GM12878 (cell line): ENCODE results near the gene SHISA9. TPM values are rescaled to one million over a fixed set of nuclear protein-coding genes. Genes with fewer than 3 reads are reported as not detected.

Source experiments
- ATAC-seq: fragments of 200-7000 bp; cut with Tn5 transposase; 3 replicates; pipeline ENCODE4 v1.9.1; 2020; ENCODE audit warnings: mild to moderate bottlenecking, moderate library complexity
- BruUV-seq: library from RNA; stranded (reverse); fragments of 400-500 nt; replicated peaks from 2 replicates; lab custom pipeline; 2021; lab: Mats Ljungman, UMichigan
- CTCF ChIA-PET: fragments of 300-600 bp; sonication (Branson Sonifier 250); formaldehyde crosslinking; extraction: SDS; loops from one replicate; lab custom pipeline; 2021; ENCODE audit warnings: inconsistent platforms; lab: Yijun Ruan, JAX
- POLR2A ChIA-PET: fragments of 350-600 bp; formaldehyde crosslinking; extraction: SDS; loops from one replicate; lab custom pipeline; 2021; ENCODE audit warnings: inconsistent platforms; lab: Charles Lee
- RAD21 ChIA-PET: fragments of 300-600 bp; sonication (Branson Sonifier 250); formaldehyde crosslinking; loops from one replicate; lab custom pipeline; 2023; ENCODE audit warnings: antibody characterized with exemption; ENCODE audit not compliant: unreplicated experiment; lab: Charles Lee
- SMC1A ChIA-PET: fragments of 300-600 bp; sonication (Branson Sonifier 250); formaldehyde crosslinking; loops from one replicate; lab custom pipeline; 2023; ENCODE audit not compliant: unreplicated experiment, uncharacterized antibody; lab: Charles Lee
- DNase-seq: peaks from one replicate; pipeline ENCODE4 v3.0.0-alpha.2; 2011; ENCODE audit warnings: low read depth, low spot score
- FAIRE-seq: peaks from 3 replicates; lab custom pipeline; 2011; peaks lifted over from hg19 to GRCh38; lab: Jason Lieb, UNC
- H2AFZ ChIP-seq: 2 replicates; pipeline ENCODE4 v1.6.0; 2011; ENCODE audit warnings: low read depth, low read length, control low read depth; ENCODE audit not compliant: control insufficient read depth
- H3K27ac ChIP-seq: 2 replicates; pipeline ENCODE4 v1.5.1; 2011; ENCODE audit warnings: control low read depth; ENCODE audit not compliant: control insufficient read depth, insufficient read depth
- H3K27me3 ChIP-seq, 2 experiments: replicated peaks in 1 of 2; 2 replicates each; pipeline versions ENCODE4 v1.6.0 to v1.6.1; 2011; ENCODE audit warnings: low read length in 1 of 2; ENCODE audit not compliant: control insufficient read depth in 2 of 2, insufficient read depth in 2 of 2
- H3K36me3 ChIP-seq, 2 experiments: 2 replicates each; pipeline ENCODE4 v1.5.1; 2011; ENCODE audit warnings: low read length in 1 of 2; ENCODE audit not compliant: control insufficient read depth in 2 of 2, insufficient read depth in 2 of 2
- H3K4me1 ChIP-seq: 2 replicates; pipeline ENCODE4 v1.6.1; 2011; ENCODE audit warnings: mild to moderate bottlenecking, low read length, moderate library complexity, mixed read lengths; ENCODE audit not compliant: control insufficient read depth, insufficient read depth
- H3K4me2 ChIP-seq: 2 replicates; pipeline ENCODE4 v1.6.0; 2011; ENCODE audit warnings: control low read depth; ENCODE audit not compliant: control insufficient read depth, insufficient read depth
- H3K4me3 ChIP-seq: fragments of 200-600 bp; sonication (generic); 2 replicates; pipeline ENCODE4 v1.5.1; 2016
- H3K79me2 ChIP-seq: 2 replicates; pipeline ENCODE4 v1.6.0; 2011; ENCODE audit warnings: low read length; ENCODE audit not compliant: control insufficient read depth, insufficient read depth
- H3K9ac ChIP-seq: 2 replicates; pipeline ENCODE4 v1.8.0; 2011; ENCODE audit warnings: low read length, control low read depth, mixed read lengths; ENCODE audit not compliant: control insufficient read depth, insufficient read depth
- H3K9me3 ChIP-seq: replicated peaks from 3 replicates; pipeline ENCODE4 v1.5.1; 2011; ENCODE audit warnings: mild to moderate bottlenecking, low read length; ENCODE audit not compliant: control insufficient read depth, insufficient read depth
- H4K20me1 ChIP-seq: 2 replicates; pipeline ENCODE4 v1.6.0; 2011; ENCODE audit not compliant: control insufficient read depth, insufficient read depth
- BACH1 ChIP-seq: fragments of 450-650 bp; IDR thresholded peaks from 2 replicates; pipeline ENCODE4 v1.6.1; 2017; ENCODE audit warnings: mild to moderate bottlenecking, borderline replicate concordance
- CEBPZ ChIP-seq: fragments of 150-350 bp; IDR thresholded peaks from 2 replicates; pipeline ENCODE4 v1.6.1; 2016; ENCODE audit warnings: low read depth, low read length
- CHD1 ChIP-seq: IDR thresholded peaks from 2 replicates; pipeline ENCODE4 v1.6.1; 2012; ENCODE audit warnings: low read depth, low read length, improper control_type of control experiment
- CHD2 ChIP-seq: IDR thresholded peaks from 2 replicates; pipeline ENCODE4 v1.6.1; 2011; ENCODE audit warnings: low read depth, low read length, improper control_type of control experiment, borderline replicate concordance
- CREM ChIP-seq: IDR thresholded peaks from 2 replicates; pipeline ENCODE4 v1.6.1; 2014; ENCODE audit warnings: antibody characterized with exemption, low read depth
- EGR1 ChIP-seq, 2 experiments: IDR thresholded peaks; 1 replicate in 1 of 2; 2 replicates in 1 of 2; pipeline ENCODE4 v1.6.1; 2011 to 2012; ENCODE audit warnings: low read depth in 2 of 2, low read length in 2 of 2, borderline replicate concordance in 1 of 2, mild to moderate bottlenecking in 1 of 2, moderate library complexity in 1 of 2
- GATAD2B ChIP-seq: fragments of 450-650 bp; conservative IDR thresholded peaks from 2 replicates; pipeline ENCODE4 v1.6.1; 2017; ENCODE audit warnings: low read depth, mild to moderate bottlenecking, moderate library complexity
- HDAC2 ChIP-seq: fragments of 200-600 bp; sonication (generic); IDR thresholded peaks from 2 replicates; pipeline ENCODE4 v1.6.1; 2017
- HDAC6 ChIP-seq: fragments of 200-600 bp; sonication (generic); IDR thresholded peaks from one replicate; pipeline ENCODE4 v1.8.0; 2017; ENCODE audit warnings: antibody characterized with exemption; ENCODE audit not compliant: unreplicated experiment
- IKZF2 ChIP-seq, 2 experiments: fragments of 450-650 bp; IDR thresholded peaks; 2 replicates each; pipeline ENCODE4 v1.6.1; 2017; ENCODE audit warnings: mild to moderate bottlenecking in 2 of 2, moderate library complexity in 2 of 2
- KLF5 ChIP-seq: fragments of 450-650 bp; IDR thresholded peaks from 2 replicates; pipeline ENCODE4 v1.6.1; 2014; ENCODE audit warnings: mild to moderate bottlenecking; ENCODE audit not compliant: partially characterized antibody
- MLLT1 ChIP-seq: fragments of 450-650 bp; IDR thresholded peaks from 2 replicates; pipeline ENCODE4 v1.6.1; 2016; ENCODE audit warnings: mild to moderate bottlenecking
- RAD51 ChIP-seq: fragments of 450-650 bp; IDR thresholded peaks from 2 replicates; pipeline ENCODE4 v1.6.1; 2016; ENCODE audit warnings: moderate library complexity, mild to moderate bottlenecking, inconsistent platforms
- STAT1 ChIP-seq: fragments of 450-650 bp; conservative IDR thresholded peaks from 2 replicates; pipeline ENCODE4 v1.6.1; 2014; ENCODE audit warnings: antibody characterized with exemption, mild to moderate bottlenecking
- ZNF687 ChIP-seq: fragments of 450-650 bp; IDR thresholded peaks from 2 replicates; pipeline ENCODE4 v1.6.1; 2017; ENCODE audit warnings: mild to moderate bottlenecking, moderate library complexity
- ZZZ3 ChIP-seq: IDR thresholded peaks from 2 replicates; pipeline ENCODE4 v1.6.1; 2011; ENCODE audit warnings: low read depth; ENCODE audit not compliant: control insufficient read depth, insufficient read length
- WGBS: methylation state at CpG from one replicate; pipeline ENCODE4 v1.1.6; 2016; ENCODE audit warnings: low lambda C conversion rate; ENCODE audit not compliant: insufficient replicate concordance, insufficient coverage; ENCODE audit errors: missing lambda C conversion rate; 5-methylcytosine and 5-hydroxymethylcytosine counted together
- in situ Hi-C: fragments of 300-500 bp; cut with MboI; formaldehyde crosslinking; loops from 9 replicates; pipeline ENCODE4 v1.14.3; 2018; ENCODE audit warnings: mixed read lengths
- intact Hi-C: fragments of 100-400 bp; cut with micrococcal nuclease; formaldehyde crosslinking; loops from one replicate; pipeline ENCODE4 v1.14.2; 2022; ENCODE audit not compliant: unreplicated experiment
- polyA plus RNA-seq, 11 experiments: library from polyadenylated mRNA; depleted of rRNA in 4 of 11; unstranded in 6 of 11; stranded (reverse) in 5 of 11; fragments of >200 nt; fragmentation: Nextera tagmentation in 4 of 11; fragmentation: Illumina TruSeq in 1 of 11; extraction: Ambion mirVana in 4 of 11; extraction: Trizol in 1 of 11; gene quantifications; 1 replicate in 1 of 11; 2 replicates in 10 of 11; pipeline versions ENCODE4 v1.2.1 to v1.2.3, GENCODE V29; 2011 to 2016; ENCODE audit warnings: inconsistent platforms in 2 of 11, missing spikeins in 2 of 11, low read depth in 1 of 11
- total RNA-seq, 4 experiments: library from RNA; depleted of rRNA in 3 of 4; stranded (reverse); fragments of >200 nt in 3 of 4; fragmentation: Illumina TruSeq in 1 of 4; extraction: Trizol in 1 of 4; gene quantifications; 2 replicates each; pipeline versions ENCODE4 v1.2.1 to v1.2.3, GENCODE V29; 2013 to 2021

The SHISA9 gene
- total and polyA plus RNA-seq, 10 of the 15 experiments (the other 5 are each of a cell fraction or from before 2014, with no cell fraction given), result 0.03 to 25.5 (median 0.07) TPM

- no peak for TF ChIP-seq ZZZ3
- no peak for TF ChIP-seq STAT1
Measured at GRCh38 chr16:13077816-13078215, 176.4 kb downstream of the SHISA9 start (continued).

- no TSS peak for BruUV-seq
- TF ChIP-seq RAD51, result no peak
- no peak for TF ChIP-seq KLF5
- no peak for TF ChIP-seq IKZF2 (IDR thresholded peaks at IDR 0.05)
- no peak for TF ChIP-seq GATAD2B
- TF ChIP-seq BACH1, result no peak
- TF ChIP-seq CEBPZ, result no peak
- TF ChIP-seq CREM, result no peak
- TF ChIP-seq CHD2, result no peak
- no peak for TF ChIP-seq CHD1
- TF ChIP-seq HDAC6, result no peak
- no peak for TF ChIP-seq EGR1 (IDR thresholded peaks at IDR 0.05; ENCODE audit: borderline replicate concordance in 1 of 2, low read depth in 2 of 2, low read length in 2 of 2)
- TF ChIP-seq HDAC2, result no peak
- TF ChIP-seq MLLT1, result no peak
- no peak for TF ChIP-seq ZNF687
Measured at GRCh38 chr16:13080531-13080930, 179.1 kb downstream of the SHISA9 start.

More at GRCh38 chr16:13080531-13080930, 179.1 kb downstream of the SHISA9 start:
- Histone ChIP-seq H3K27me3 (no peaks in the 10 kb centered on the region), H3K4me1 (no peaks in the 10 kb centered on the region), H3K79me2 (no peaks in the 10 kb centered on the region), H3K9me3 (no peaks in the 10 kb centered on the region), H3K27ac (no peak overlapping the region), H2AFZ (no peak overlapping the region), H3K36me3 (no peaks in the 10 kb centered on the region), H3K9ac (no peak overlapping the region), H3K4me3 (no peak overlapping the region), H4K20me1 (no peaks in the 10 kb centered on the region), H3K4me2 (no peak overlapping the region)
- WGBS, result 40% methylated on average over 3 of the region's 3 CpGs
- SMC1A ChIA-PET, result interaction anchor here (1.5 to 2.2 kb wide), 3 partner anchors 13 to 23 kb away, joined by 3 to 8 read pairs (median 4); no protein-coding TSS in a partner anchor
- RAD21 ChIA-PET, result interaction anchor here (1.4 to 3.0 kb wide), 2 partner anchors 24 to 109 kb away, joined by 3 to 24 read pairs; no protein-coding TSS in a partner anchor
- FAIRE-seq (no peak), ATAC-seq (no peak), DNase-seq (no peak)
- in situ Hi-C loops (no loop called here), intact Hi-C loops (no loop called here)
- CTCF ChIA-PET, result no interaction called here
- POLR2A ChIA-PET, result no interaction called here
